NCI-H187 (cell line): ENCODE results near the gene USP17L5.
"Not testable (repeated sequence)": the region's sequence is repeated elsewhere in the genome, so short reads cannot be mapped to it uniquely, and the experiment has no call there.

Experiments used
- DNase-seq, 2 experiments: peaks; one replicate each; lab custom pipeline; 2025; lab: John Stamatoyannopoulos, UW

The USP17L5 gene

GRCh38 chr4:9339103-9339502 is at the start of gene USP17L5:
Gene USP17L5 (plus strand): TSS chr4:9339403. CDS start chr4:9339403, 0 bp downstream.
- not testable (repeated sequence) for DNase-seq

DNA sequence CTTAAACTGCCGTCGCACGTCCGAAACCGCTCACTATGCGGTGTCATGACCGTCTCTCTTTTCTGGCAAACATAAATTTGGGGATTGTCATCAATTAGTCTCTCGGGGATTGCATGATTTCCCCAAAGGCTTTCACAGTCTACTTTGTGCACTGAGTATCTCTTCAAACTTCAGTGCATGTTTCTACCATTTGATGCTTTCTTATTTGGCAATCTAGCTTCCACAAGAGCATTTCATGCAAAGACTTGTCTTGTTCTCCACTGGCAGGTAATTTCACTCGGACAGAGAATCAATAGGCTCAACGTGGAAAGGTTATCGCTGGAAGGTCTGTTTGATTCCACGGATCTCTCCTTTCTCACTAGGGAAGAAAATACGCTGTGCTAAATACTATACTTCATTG is 15.0 kb upstream of the USP17L5 start:
- not testable (repeated sequence) for DNase-seq

DNA sequence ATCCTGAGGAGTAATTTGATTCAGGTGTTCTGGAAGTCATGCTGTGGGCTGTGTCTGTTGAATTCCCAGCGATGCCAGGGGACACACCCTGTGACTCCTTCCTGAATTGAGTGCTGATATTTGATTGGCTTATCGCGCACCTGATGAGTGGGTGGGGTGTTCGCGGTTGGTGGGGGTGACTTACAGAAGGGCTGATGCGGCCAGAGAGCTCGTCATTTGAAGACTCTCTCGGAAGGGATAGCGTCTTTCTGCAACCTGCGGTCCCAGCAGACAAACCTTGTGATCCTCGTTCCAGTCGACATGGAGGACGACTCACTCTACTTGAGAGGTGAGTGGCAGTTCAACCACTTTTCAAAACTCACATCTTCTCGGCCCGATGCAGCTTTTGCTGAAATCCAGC is 14.3 kb upstream of the USP17L5 start, which contains the start of gene USP17L24:
Gene USP17L24 (plus strand): TSS at position 301 of the 400 bp plus-strand sequence. CDS start 0 bp downstream, at position 301.
- not testable (repeated sequence) for DNase-seq

DNA sequence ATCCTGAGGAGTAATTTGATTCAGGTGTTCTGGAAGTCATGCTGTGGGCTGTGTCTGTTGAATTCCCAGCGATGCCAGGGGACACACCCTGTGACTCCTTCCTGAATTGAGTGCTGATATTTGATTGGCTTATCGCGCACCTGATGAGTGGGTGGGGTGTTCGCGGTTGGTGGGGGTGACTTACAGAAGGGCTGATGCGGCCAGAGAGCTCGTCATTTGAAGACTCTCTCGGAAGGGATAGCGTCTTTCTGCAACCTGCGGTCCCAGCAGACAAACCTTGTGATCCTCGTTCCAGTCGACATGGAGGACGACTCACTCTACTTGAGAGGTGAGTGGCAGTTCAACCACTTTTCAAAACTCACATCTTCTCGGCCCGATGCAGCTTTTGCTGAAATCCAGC is 9.6 kb upstream of the USP17L5 start, which contains the start of gene USP17L25:
Gene USP17L25 (plus strand): TSS at position 301 of the 400 bp plus-strand sequence. CDS start 0 bp downstream, at position 301.
- DNase-seq, result not testable (repeated sequence)

DNA sequence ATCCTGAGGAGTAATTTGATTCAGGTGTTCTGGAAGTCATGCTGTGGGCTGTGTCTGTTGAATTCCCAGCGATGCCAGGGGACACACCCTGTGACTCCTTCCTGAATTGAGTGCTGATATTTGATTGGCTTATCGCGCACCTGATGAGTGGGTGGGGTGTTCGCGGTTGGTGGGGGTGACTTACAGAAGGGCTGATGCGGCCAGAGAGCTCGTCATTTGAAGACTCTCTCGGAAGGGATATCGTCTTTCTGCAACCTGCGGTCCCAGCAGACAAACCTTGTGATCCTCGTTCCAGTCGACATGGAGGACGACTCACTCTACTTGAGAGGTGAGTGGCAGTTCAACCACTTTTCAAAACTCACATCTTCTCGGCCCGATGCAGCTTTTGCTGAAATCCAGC is 4.8 kb upstream of the USP17L5 start, which contains the start of gene USP17L26:
Gene USP17L26 (plus strand): TSS at position 301 of the 400 bp plus-strand sequence. CDS start 0 bp downstream, at position 301.
- not testable (repeated sequence) for DNase-seq

- not testable (repeated sequence) for DNase-seq
Measured at GRCh38 chr4:9343848-9344247, 4.6 kb downstream of the USP17L5 start, which contains the start of gene USP17L27. Gene USP17L27 (plus strand): TSS chr4:9344148. CDS start chr4:9344148, 0 bp downstream.

DNA sequence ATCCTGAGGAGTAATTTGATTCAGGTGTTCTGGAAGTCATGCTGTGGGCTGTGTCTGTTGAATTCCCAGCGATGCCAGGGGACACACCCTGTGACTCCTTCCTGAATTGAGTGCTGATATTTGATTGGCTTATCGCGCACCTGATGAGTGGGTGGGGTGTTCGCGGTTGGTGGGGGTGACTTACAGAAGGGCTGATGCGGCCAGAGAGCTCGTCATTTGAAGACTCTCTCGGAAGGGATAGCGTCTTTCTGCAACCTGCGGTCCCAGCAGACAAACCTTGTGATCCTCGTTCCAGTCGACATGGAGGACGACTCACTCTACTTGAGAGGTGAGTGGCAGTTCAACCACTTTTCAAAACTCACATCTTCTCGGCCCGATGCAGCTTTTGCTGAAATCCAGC is 9.4 kb downstream of the USP17L5 start, which contains the start of gene USP17L28:
Gene USP17L28 (plus strand): TSS at position 301 of the 400 bp plus-strand sequence. CDS start 0 bp downstream, at position 301.
- DNase-seq, result not testable (repeated sequence)

DNA sequence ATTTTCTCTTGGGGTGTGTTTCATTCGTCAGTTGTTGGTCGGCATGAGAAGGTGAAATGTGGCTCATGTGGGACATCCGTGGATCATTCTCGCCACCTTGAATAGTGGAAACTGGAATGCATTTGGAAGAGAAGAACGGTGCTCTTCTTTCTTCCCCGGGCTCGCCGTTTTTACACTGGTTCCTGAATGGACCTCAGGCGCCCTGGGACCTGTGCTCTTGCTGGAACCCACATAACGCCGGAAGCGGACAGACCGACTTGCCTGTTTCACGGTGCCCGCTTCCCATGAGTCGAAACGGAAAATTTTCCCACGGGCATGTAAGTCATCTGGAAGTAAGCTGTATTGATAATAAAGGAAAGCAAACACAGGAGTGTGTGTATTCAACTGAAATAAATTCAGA is 11.7 kb downstream of the USP17L5 start:
- DNase-seq, result not testable (repeated sequence)

- DNase-seq, result not testable (repeated sequence)
Measured at GRCh38 chr4:9353338-9353737, 14.1 kb downstream of the USP17L5 start, which contains the start of gene USP17L29. Gene USP17L29 (plus strand): TSS chr4:9353638. CDS start chr4:9353638, 0 bp downstream.

DNA sequence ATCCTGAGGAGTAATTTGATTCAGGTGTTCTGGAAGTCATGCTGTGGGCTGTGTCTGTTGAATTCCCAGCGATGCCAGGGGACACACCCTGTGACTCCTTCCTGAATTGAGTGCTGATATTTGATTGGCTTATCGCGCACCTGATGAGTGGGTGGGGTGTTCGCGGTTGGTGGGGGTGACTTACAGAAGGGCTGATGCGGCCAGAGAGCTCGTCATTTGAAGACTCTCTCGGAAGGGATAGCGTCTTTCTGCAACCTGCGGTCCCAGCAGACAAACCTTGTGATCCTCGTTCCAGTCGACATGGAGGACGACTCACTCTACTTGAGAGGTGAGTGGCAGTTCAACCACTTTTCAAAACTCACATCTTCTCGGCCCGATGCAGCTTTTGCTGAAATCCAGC is 23.6 kb downstream of the USP17L5 start, which contains the start of gene USP17L30:
Gene USP17L30 (plus strand): TSS at position 301 of the 400 bp plus-strand sequence. CDS start 0 bp downstream, at position 301.
- not testable (repeated sequence) for DNase-seq

- not testable (repeated sequence) for DNase-seq
Measured at GRCh38 chr4:9379881-9380280, 40.7 kb downstream of the USP17L5 start.

- not testable (repeated sequence) for DNase-seq
Measured at GRCh38 chr4:9381012-9381534, 41.9 kb downstream of the USP17L5 start.

DNA sequence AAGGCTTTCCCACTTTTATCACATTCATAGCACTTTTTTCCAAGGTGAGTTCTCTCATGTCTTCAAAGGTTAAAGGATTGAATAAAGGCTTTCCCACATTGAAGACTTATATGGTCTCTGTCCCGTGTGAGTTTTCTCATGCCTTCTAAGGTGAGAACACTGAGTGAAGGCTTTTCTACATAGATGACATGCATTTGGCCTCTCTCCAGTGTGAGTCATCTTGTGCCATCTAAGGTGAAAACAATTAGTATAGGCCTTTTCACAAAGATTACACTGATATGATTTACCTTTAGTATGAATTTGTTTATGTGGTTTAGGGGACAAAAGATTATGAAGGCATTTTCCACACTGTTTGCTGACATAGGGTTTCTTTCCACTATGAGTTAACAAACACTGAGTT is 44.9 kb downstream of the USP17L5 start:
- no peak for DNase-seq

- not testable (repeated sequence) for DNase-seq
Measured at GRCh38 chr4:9389001-9389400, 49.8 kb downstream of the USP17L5 start.
